WTC11 (cell line): Measurements from ENCODE around the gene CLEC14A. TPM values are rescaled to one million over a fixed set of nuclear protein-coding genes. Genes with fewer than 3 reads are reported as not detected.

Experiments
- ATAC-seq: fragments of 200-7000 bp; cut with Tn5 transposase; 2 replicates; pipeline ENCODE4 v1.10.0; 2021; ENCODE audit warnings: mild to moderate bottlenecking, moderate library complexity
- CTCF ChIA-PET: fragments of 300-600 bp; sonication (Branson Sonifier 250); formaldehyde crosslinking; loops from one replicate; lab custom pipeline; 2021; ENCODE audit warnings: antibody characterized with exemption; lab: Charles Lee
- POLR2A ChIA-PET: fragments of 350-600 bp; sonication (Branson Sonifier 250); formaldehyde crosslinking; loops from one replicate; lab custom pipeline; 2021; ENCODE audit warnings: antibody characterized with exemption; lab: Charles Lee
- DNase-seq: peaks from one replicate; pipeline ENCODE4 v3.0.0; 2021; ENCODE audit warnings: low spot score
- H3K27ac Mint-ChIP-seq: 2 replicates; pipeline ENCODE4 v1.8.0; 2021; ENCODE audit warnings: mixed read lengths
- H3K27me3 Mint-ChIP-seq: 2 replicates; pipeline ENCODE4 v1.8.0; 2021; ENCODE audit warnings: low read depth, mild to moderate bottlenecking, moderate library complexity, mixed read lengths
- H3K36me3 Mint-ChIP-seq: 2 replicates; pipeline ENCODE4 v1.8.0; 2021; ENCODE audit warnings: mixed read lengths
- H3K4me1 Mint-ChIP-seq: 2 replicates; pipeline ENCODE4 v1.8.0; 2022; ENCODE audit warnings: mixed read lengths
- H3K4me3 Mint-ChIP-seq: 2 replicates; pipeline ENCODE4 v1.8.0; 2021; ENCODE audit warnings: mild to moderate bottlenecking, moderate library complexity, mixed read lengths
- H3K9me3 Mint-ChIP-seq: 2 replicates; pipeline ENCODE4 v1.8.0; 2021; ENCODE audit warnings: mixed read lengths
- AFF4 ChIP-seq: sonication (generic); formaldehyde crosslinking; IDR thresholded peaks from 2 replicates; pipeline ENCODE4 v1.8.1; 2023; ENCODE audit warnings: mild to moderate bottlenecking, missing genetic modification reagents, borderline replicate concordance
- E2F1 ChIP-seq: sonication (generic); formaldehyde crosslinking; IDR thresholded peaks from 2 replicates; pipeline ENCODE4 v1.8.0; 2022; ENCODE audit warnings: mild to moderate bottlenecking, missing genetic modification reagents
- EMX1 ChIP-seq: fragments of 250-450 bp; sonication (Bioruptor Pico); IDR thresholded peaks from 2 replicates; pipeline ENCODE4 v1.8.0; 2021; ENCODE audit warnings: mild to moderate bottlenecking
- ESRRA ChIP-seq: sonication (generic); formaldehyde crosslinking; IDR thresholded peaks from 2 replicates; pipeline ENCODE4 v1.8.1; 2022; ENCODE audit warnings: mild to moderate bottlenecking, missing genetic modification reagents, borderline replicate concordance
- GABPB1 ChIP-seq: sonication (generic); formaldehyde crosslinking; IDR thresholded peaks from 2 replicates; pipeline ENCODE4 v1.8.1; 2023; ENCODE audit warnings: mild to moderate bottlenecking, missing genetic modification reagents
- MAX ChIP-seq: sonication (generic); formaldehyde crosslinking; IDR thresholded peaks from 2 replicates; pipeline ENCODE4 v1.8.0; 2022; ENCODE audit warnings: mild to moderate bottlenecking, missing genetic modification reagents
- NR2C2 ChIP-seq: sonication (generic); formaldehyde crosslinking; IDR thresholded peaks from 2 replicates; pipeline ENCODE4 v1.8.0; 2022; ENCODE audit warnings: mild to moderate bottlenecking, missing genetic modification reagents
- OVOL2 ChIP-seq: fragments of 250-450 bp; sonication (Bioruptor Pico); IDR thresholded peaks from 2 replicates; pipeline ENCODE4 v1.9.0; 2021; ENCODE audit warnings: mild to moderate bottlenecking, borderline replicate concordance
- PRRX2 ChIP-seq: fragments of 250-450 bp; sonication (Bioruptor Pico); IDR thresholded peaks from 2 replicates; pipeline ENCODE4 v1.8.0; 2021; ENCODE audit warnings: mild to moderate bottlenecking
- RELA ChIP-seq: sonication (generic); formaldehyde crosslinking; IDR thresholded peaks from 2 replicates; pipeline ENCODE4 v1.8.1; 2022; ENCODE audit warnings: missing genetic modification reagents, mild to moderate bottlenecking, borderline replicate concordance
- SP1 ChIP-seq: sonication (generic); formaldehyde crosslinking; conservative IDR thresholded peaks from 2 replicates; pipeline ENCODE4 v1.8.1; 2022; ENCODE audit warnings: missing genetic modification reagents
- ZBTB21 ChIP-seq: sonication (generic); formaldehyde crosslinking; IDR thresholded peaks from 2 replicates; pipeline ENCODE4 v1.8.1; 2023; ENCODE audit warnings: mild to moderate bottlenecking, missing genetic modification reagents, borderline replicate concordance
- ZNF138 ChIP-seq: sonication (generic); formaldehyde crosslinking; conservative IDR thresholded peaks from 2 replicates; pipeline ENCODE4 v1.8.1; 2022; ENCODE audit warnings: mild to moderate bottlenecking, moderate library complexity, missing genetic modification reagents
- total RNA-seq: library from RNA; stranded (reverse); gene quantifications from 3 replicates; pipeline ENCODE4 v1.2.3, GENCODE V29; 2021
- TF ChIP-seq, protein P1 (sequence below): fragments of 250-450 bp; sonication (Bioruptor Pico); IDR thresholded peaks from 2 replicates; pipeline ENCODE4 v1.9.0; 2021; ENCODE audit warnings: mild to moderate bottlenecking
- TF ChIP-seq, protein P2 (sequence below): sonication (generic); formaldehyde crosslinking; IDR thresholded peaks from 2 replicates; pipeline ENCODE4 v1.8.0; 2022; ENCODE audit warnings: missing genetic modification reagents
- TF ChIP-seq, protein P3 (sequence below): fragments of 250-450 bp; sonication (Bioruptor Pico); IDR thresholded peaks from 2 replicates; pipeline ENCODE4 v1.9.0; 2021; ENCODE audit warnings: mild to moderate bottlenecking, borderline replicate concordance

The CLEC14A gene
- total RNA-seq, 1 experiment from 2014 or later = 0.15 TPM

DNA sequence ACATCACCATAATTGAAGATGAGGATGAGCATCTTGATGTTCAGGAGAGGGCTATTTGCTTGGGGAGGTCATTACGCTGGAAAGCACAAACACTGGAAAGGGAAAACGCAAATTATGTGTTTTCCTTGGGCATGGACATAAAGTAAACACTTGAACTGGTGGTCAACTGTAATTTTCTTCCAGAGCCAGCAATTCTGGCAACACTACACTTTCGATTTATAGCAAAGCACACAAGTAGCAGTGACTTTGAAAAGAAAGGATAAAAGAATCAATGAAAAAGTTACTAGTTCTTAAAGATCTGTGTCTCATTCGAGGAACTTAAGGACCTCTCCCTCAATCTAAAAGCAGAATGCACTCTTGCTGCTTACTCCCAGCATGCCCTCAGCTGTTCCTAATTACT is 2.2 kb downstream of the CLEC14A start:
- Mint-ChIP-seq H3K27ac (no peak overlapping the region), H3K27me3 (peaks cover 93% of the 10 kb centered on the region), H3K36me3 (no peaks in the 10 kb centered on the region), H3K4me3 (no peak overlapping the region), H3K4me1 (peaks cover 12% of the 10 kb centered on the region), H3K9me3 (no peaks in the 10 kb centered on the region)
- TF ChIP-seq SP1 (no peak), OVOL2 (CRISPR knock-in tag) (no peak), GABPB1 (CRISPR knock-in tag) (no peak), AFF4 (CRISPR knock-in tag) (no peak), RELA (CRISPR knock-in tag) (no peak)
- TF ChIP-seq, protein P1, sequence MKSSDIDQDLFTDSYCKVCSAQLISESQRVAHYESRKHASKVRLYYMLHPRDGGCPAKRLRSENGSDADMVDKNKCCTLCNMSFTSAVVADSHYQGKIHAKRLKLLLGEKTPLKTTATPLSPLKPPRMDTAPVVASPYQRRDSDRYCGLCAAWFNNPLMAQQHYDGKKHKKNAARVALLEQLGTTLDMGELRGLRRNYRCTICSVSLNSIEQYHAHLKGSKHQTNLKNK (CRISPR knock-in tag) = no peak
- TF ChIP-seq, protein P2, sequence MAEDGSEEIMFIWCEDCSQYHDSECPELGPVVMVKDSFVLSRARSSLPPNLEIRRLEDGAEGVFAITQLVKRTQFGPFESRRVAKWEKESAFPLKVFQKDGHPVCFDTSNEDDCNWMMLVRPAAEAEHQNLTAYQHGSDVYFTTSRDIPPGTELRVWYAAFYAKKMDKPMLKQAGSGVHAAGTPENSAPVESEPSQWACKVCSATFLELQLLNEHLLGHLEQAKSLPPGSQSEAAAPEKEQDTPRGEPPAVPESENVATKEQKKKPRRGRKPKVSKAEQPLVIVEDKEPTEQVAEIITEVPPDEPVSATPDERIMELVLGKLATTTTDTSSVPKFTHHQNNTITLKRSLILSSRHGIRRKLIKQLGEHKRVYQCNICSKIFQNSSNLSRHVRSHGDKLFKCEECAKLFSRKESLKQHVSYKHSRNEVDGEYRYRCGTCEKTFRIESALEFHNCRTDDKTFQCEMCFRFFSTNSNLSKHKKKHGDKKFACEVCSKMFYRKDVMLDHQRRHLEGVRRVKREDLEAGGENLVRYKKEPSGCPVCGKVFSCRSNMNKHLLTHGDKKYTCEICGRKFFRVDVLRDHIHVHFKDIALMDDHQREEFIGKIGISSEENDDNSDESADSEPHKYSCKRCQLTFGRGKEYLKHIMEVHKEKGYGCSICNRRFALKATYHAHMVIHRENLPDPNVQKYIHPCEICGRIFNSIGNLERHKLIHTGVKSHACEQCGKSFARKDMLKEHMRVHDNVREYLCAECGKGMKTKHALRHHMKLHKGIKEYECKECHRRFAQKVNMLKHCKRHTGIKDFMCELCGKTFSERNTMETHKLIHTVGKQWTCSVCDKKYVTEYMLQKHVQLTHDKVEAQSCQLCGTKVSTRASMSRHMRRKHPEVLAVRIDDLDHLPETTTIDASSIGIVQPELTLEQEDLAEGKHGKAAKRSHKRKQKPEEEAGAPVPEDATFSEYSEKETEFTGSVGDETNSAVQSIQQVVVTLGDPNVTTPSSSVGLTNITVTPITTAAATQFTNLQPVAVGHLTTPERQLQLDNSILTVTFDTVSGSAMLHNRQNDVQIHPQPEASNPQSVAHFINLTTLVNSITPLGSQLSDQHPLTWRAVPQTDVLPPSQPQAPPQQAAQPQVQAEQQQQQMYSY (CRISPR knock-in tag) = no peak
- ATAC-seq (no peak), DNase-seq (no peak)
- ChIA-PET CTCF (no interaction called here), POLR2A (no interaction called here)

GRCh38 chr14:38252066-38252710 is 3.7 kb downstream of the CLEC14A start:
- ChIA-PET CTCF (no interaction called here), POLR2A (no interaction called here)
- DNase-seq (no peak), ATAC-seq (no peak)
- Mint-ChIP-seq H3K4me3 (no peak overlapping the region), H3K36me3 (no peaks in the 10 kb centered on the region), H3K4me1 (peaks cover 12% of the 10 kb centered on the region), H3K9me3 (no peaks in the 10 kb centered on the region), H3K27ac (no peak overlapping the region), H3K27me3 (peaks cover 94% of the 10 kb centered on the region)
- TF ChIP-seq NR2C2 (CRISPR knock-in tag) = no peak
- TF ChIP-seq E2F1 (CRISPR knock-in tag) = no peak
- TF ChIP-seq ESRRA (CRISPR knock-in tag) = no peak
- no peak for TF ChIP-seq MAX (CRISPR knock-in tag)
- no peak for TF ChIP-seq EMX1 (CRISPR knock-in tag)
- no peak for TF ChIP-seq PRRX2
- TF ChIP-seq, protein P3, sequence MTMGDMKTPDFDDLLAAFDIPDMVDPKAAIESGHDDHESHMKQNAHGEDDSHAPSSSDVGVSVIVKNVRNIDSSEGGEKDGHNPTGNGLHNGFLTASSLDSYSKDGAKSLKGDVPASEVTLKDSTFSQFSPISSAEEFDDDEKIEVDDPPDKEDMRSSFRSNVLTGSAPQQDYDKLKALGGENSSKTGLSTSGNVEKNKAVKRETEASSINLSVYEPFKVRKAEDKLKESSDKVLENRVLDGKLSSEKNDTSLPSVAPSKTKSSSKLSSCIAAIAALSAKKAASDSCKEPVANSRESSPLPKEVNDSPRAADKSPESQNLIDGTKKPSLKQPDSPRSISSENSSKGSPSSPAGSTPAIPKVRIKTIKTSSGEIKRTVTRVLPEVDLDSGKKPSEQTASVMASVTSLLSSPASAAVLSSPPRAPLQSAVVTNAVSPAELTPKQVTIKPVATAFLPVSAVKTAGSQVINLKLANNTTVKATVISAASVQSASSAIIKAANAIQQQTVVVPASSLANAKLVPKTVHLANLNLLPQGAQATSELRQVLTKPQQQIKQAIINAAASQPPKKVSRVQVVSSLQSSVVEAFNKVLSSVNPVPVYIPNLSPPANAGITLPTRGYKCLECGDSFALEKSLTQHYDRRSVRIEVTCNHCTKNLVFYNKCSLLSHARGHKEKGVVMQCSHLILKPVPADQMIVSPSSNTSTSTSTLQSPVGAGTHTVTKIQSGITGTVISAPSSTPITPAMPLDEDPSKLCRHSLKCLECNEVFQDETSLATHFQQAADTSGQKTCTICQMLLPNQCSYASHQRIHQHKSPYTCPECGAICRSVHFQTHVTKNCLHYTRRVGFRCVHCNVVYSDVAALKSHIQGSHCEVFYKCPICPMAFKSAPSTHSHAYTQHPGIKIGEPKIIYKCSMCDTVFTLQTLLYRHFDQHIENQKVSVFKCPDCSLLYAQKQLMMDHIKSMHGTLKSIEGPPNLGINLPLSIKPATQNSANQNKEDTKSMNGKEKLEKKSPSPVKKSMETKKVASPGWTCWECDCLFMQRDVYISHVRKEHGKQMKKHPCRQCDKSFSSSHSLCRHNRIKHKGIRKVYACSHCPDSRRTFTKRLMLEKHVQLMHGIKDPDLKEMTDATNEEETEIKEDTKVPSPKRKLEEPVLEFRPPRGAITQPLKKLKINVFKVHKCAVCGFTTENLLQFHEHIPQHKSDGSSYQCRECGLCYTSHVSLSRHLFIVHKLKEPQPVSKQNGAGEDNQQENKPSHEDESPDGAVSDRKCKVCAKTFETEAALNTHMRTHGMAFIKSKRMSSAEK (CRISPR knock-in tag) = no peak
- TF ChIP-seq ZBTB21 = no peak
- TF ChIP-seq ZNF138 (CRISPR knock-in tag) = no peak
- TF ChIP-seq, protein P1 (CRISPR knock-in tag) = no peak
